Activated CD4-positive, alpha-beta T cell treated with anti-CD3 and anti-CD28 coated beads, Interleukin-2, Interleukin-6, amounts not matched to agents 100 ng/mL and 50 ng/mL, durations not matched to agents 16 hours and 8 hours (primary cell): ENCODE data around the gene HPS1.

Source experiments
- DNase-seq: peaks from one replicate; pipeline ENCODE4 v3.0.0-alpha.2; 2020

Gene HPS1

GRCh38 chr10:98463976-98464754 lies 17.4 kb upstream of the HPS1 start:
- no peak for DNase-seq

GRCh38 chr10:98463016-98463415 lies 16.3 kb upstream of the HPS1 start:
- no peak for DNase-seq

- no peak for DNase-seq
These were observed 14.7 kb upstream of the HPS1 start for GRCh38 chr10:98461500-98461842.

- no peak for DNase-seq
These were observed 14.2 kb upstream of the HPS1 start for GRCh38 chr10:98460837-98461499.

- DNase-seq, result no peak
These were observed 12.4 kb upstream of the HPS1 start for GRCh38 chr10:98458809-98459784.

GRCh38 chr10:98457721-98458120 lies 11.0 kb upstream of the HPS1 start:
- DNase-seq, result no peak

GRCh38 chr10:98456686-98457482 lies 10.1 kb upstream of the HPS1 start:
- no peak for DNase-seq

- no peak for DNase-seq
These were observed 9.4 kb upstream of the HPS1 start for GRCh38 chr10:98456043-98456570.

GRCh38 chr10:98453729-98454128 lies 7.0 kb upstream of the HPS1 start:
- DNase-seq, result no peak

GRCh38 chr10:98450618-98451017 lies 3.9 kb upstream of the HPS1 start:
- no peak for DNase-seq

GRCh38 chr10:98449287-98449686 lies 2.6 kb upstream of the HPS1 start:
- DNase-seq, result no peak

- DNase-seq, result peak; percentile 44
These were observed 529 bp downstream of the HPS1 start for GRCh38 chr10:98446151-98446660.

GRCh38 chr10:98445200-98445812 lies 1.4 kb downstream of the HPS1 start:
- DNase-seq, result no peak

GRCh38 chr10:98444314-98445006 lies 2.3 kb downstream of the HPS1 start:
- no peak for DNase-seq

GRCh38 chr10:98438715-98439114 lies 8.0 kb downstream of the HPS1 start:
- DNase-seq, result no peak

GRCh38 chr10:98436704-98437103 lies 10.0 kb downstream of the HPS1 start:
- no peak for DNase-seq

GRCh38 chr10:98435178-98435577 lies 11.6 kb downstream of the HPS1 start:
- DNase-seq, result no peak

- DNase-seq, result no peak
These were observed 12.6 kb downstream of the HPS1 start for GRCh38 chr10:98433881-98434732.

- DNase-seq, result no peak
These were observed 13.4 kb downstream of the HPS1 start for GRCh38 chr10:98433371-98433770.

GRCh38 chr10:98432330-98432729 lies 14.4 kb downstream of the HPS1 start:
- DNase-seq, result no peak
